Activated CD8-positive, alpha-beta memory T cell treated with anti-CD3 and anti-CD28 coated beads, Interleukin-2, amount 50 U/mL, for 1 hour (primary cell): Measurements from ENCODE around the gene BEST3.
"Not testable (repeated sequence)": the region's sequence is repeated elsewhere in the genome, so short reads cannot be mapped to it uniquely, and the experiment has no call there.

Source experiments
- DNase-seq: peaks from one replicate; pipeline ENCODE4 v3.0.0-alpha.2; 2020; ENCODE audit errors: extremely low read depth

BEST3 gene

GRCh38 chr12:69648476-69648875 is 50.6 kb downstream of the BEST3 start:
- DNase-seq = no peak

DNA sequence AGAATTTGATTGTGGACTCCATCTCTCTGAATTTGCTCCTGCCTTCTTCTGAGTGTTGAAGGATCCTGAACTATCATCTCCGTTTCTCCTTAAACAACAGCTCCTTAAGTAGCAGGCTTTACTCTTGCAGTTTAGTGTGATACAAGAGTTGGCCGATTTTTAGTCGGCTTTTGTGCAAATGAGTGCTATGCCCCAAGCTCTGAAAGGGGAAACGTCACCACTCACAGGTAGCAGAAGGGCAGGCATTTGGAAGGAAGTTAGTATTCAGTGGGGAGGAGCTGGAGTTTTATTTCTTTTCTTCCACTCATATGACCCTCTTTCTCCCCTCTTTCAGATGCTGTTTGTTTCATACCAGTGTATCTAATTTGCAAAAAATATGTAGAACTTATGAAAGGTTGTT is 51.9 kb downstream of the BEST3 start:
- no peak for DNase-seq

DNA sequence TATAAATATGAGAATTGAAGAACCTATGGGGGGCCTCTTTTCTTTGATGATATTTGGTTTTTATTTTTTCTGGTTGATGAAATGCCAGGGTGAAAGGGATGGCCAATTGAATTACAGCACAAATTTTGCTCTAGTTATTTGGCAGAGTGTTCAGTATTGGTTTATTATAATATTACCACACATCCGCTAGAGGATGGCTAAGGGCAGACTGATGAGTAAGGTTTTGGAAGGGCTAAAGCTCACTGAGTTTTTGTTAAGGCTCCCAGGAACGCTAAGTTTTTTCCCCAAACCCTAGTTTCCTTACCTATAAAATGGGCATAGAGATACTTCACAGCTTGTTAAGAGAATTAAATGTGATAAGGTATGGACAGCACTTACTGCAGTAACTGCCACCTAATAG is 54.1 kb downstream of the BEST3 start:
- no peak for DNase-seq

GRCh38 chr12:69644511-69644910 is 54.6 kb downstream of the BEST3 start:
- no peak for DNase-seq

- no peak for DNase-seq
Observed at GRCh38 chr12:69642531-69642930, 56.6 kb downstream of the BEST3 start.

DNA sequence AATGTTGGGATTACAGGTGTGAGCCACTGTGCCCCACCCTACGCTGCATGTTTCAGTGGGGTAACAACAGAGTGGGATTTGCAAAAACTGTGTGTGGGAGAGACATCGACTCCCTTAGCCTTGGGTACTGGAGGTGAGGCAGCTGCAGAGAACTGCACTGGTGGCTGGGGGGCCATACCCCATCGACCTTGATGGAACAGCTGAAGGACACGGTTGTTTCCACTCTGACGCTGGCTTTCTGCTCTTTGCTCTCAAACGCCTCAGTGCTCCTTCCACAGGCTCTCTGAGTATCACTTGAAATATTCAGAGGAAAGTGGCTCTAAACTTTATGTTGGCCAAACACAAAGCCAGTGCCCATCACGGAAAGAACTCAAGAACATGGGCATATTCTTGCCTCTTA is 57.6 kb downstream of the BEST3 start:
- no peak for DNase-seq

- DNase-seq = no peak
Observed at GRCh38 chr12:69639400-69640016, 59.6 kb downstream of the BEST3 start.

- no peak for DNase-seq
Observed at GRCh38 chr12:69633061-69633460, 66.0 kb downstream of the BEST3 start.

DNA sequence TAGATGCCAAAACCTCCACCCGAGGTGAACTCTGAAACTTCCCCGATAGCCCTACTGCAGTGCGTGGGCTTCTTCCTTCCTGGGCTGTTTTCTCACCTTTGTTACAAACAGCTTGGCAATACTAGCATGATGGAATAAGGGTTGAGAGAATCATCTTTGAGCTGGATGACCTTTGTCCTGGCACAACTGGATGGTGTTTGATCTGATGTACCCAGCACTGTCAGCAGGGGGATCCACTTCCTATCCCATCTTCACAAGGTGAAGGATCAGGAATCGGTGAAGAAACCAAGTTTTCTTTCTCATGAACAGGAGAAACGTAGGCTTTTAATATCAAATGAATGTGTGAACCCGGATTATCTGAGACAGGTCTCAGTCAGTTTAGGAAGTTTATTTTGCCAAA is 68.9 kb downstream of the BEST3 start:
- no peak for DNase-seq

- DNase-seq = no peak
Observed at GRCh38 chr12:69627501-69627900, 71.6 kb downstream of the BEST3 start.

GRCh38 chr12:69623970-69624369 is 75.1 kb downstream of the BEST3 start:
- DNase-seq = no peak

DNA sequence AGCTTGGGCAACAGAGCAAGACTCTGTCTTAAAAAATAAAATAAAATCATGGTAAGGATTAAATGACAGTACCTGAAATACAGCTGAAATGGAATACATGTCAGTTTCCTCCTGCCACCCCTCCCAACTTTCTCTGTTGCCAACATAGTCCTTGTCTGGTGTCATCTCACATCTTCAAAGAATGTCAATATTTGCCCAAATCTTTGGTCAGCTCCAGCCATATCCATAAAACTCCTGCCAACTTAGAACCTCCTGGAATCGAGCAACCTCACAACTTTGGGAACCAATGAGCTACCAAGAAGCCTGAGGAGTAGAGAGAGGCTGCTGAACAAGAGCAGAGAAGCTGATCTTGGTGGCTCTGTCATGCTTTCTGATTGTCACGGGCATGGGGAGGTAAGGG is 77.6 kb downstream of the BEST3 start:
- DNase-seq = no peak

GRCh38 chr12:69620921-69621320 is 78.2 kb downstream of the BEST3 start:
- DNase-seq = no peak

DNA sequence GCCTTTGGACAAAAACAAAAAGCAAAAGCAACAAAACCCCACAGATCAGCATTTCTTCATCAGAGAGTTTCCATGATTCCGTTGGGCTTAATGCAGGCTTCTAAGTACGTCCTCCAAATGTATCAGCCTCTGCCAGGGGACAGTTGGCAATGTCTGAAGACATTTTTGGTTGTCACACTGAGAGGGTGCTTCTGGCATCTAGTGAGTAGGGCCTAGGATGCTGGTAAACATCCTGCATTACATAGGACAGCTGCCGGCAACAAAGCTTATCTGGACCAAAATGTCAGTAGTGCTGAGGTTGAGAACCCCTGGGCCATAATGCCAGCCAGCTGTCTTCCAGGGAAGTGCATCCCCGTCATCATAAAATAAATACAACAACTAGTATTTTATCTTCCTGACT is 79.0 kb downstream of the BEST3 start:
- DNase-seq = no peak

DNA sequence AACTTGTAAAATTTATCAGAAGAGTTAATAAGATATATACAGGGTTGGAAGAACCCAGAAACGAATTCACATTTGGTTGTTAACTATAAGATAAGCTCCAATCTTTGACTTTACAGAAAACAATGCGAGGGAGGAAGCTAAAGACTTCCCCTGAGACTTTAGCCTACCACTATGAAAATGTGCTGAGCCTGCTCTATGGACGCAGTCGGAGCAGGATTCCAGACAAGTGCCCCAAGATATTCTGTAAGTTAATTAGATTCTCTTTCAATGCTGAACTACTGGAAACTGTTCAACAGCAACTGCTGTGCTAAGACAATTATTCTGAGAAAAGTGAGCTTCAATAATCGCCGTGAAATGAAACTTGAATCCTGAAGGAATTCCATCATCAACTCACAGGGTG is 80.1 kb downstream of the BEST3 start:
- no peak for DNase-seq

DNA sequence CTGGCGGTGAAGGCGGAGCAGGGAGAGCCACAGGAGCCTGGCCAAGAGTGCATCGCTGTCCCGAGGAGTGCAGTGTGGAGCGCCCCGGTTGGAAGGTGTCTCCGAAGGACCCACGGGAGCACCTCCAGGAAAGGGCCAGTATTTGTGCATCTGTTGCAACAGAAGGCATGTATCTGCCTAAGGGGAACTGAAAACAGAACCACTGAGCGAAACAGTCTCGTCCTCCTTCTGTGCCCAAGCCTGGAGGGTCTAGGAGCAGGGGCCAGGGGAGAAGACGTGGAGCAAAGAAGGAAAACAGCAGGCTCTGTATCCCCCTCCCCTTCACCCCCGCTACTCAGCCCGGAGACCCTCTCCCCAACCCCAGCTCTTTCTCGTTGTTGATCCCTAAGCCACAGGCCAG is 83.1 kb downstream of the BEST3 start:
- no peak for DNase-seq

GRCh38 chr12:69613351-69613750 is 85.8 kb downstream of the BEST3 start:
- DNase-seq = no peak

- no peak for DNase-seq
Observed at GRCh38 chr12:69610729-69611128, 88.4 kb downstream of the BEST3 start, which contains the start of gene LRRC10. TSS of gene LRRC10 (minus strand) at chr12:69610907. CDS start at chr12:69610838, 69 bp downstream.

GRCh38 chr12:69610126-69610525 is 89.0 kb downstream of the BEST3 start:
- no peak for DNase-seq

- DNase-seq = no peak
Observed at GRCh38 chr12:69608114-69608513, 91.0 kb downstream of the BEST3 start.

DNA sequence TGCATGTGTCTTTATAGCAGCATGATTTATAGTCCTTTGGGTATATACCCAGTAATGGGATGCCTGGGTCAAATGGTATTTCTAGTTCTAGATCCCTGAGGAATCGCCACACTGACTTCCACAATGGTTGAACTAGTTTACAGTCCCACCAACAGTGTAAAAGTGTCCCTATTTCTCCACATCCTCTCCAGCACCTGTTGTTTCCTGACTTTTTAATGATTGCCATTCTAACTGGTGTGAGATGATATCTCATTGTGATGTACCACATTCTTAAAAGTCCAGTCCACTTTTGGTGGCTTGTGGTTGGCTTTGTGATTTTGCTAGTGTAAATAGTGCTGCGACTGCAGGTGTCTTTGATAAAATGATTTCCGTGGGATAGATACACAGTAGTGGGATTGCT is 94.8 kb downstream of the BEST3 start:
- not testable (repeated sequence) for DNase-seq
